HG03159 (cell line): Measurements from ENCODE around the gene USP33.
"Not testable (repeated sequence)": the region's sequence is repeated elsewhere in the genome, so short reads cannot be mapped to it uniquely, and the experiment has no call there.

Experiments used
- ATAC-seq: cut with Tn5 transposase; IDR thresholded peaks from one replicate; pipeline ENCODE4 v1.9.1; 2021; ENCODE audit warnings: mild to moderate bottlenecking, moderate library complexity; ENCODE audit not compliant: unreplicated experiment

USP33 gene

DNA sequence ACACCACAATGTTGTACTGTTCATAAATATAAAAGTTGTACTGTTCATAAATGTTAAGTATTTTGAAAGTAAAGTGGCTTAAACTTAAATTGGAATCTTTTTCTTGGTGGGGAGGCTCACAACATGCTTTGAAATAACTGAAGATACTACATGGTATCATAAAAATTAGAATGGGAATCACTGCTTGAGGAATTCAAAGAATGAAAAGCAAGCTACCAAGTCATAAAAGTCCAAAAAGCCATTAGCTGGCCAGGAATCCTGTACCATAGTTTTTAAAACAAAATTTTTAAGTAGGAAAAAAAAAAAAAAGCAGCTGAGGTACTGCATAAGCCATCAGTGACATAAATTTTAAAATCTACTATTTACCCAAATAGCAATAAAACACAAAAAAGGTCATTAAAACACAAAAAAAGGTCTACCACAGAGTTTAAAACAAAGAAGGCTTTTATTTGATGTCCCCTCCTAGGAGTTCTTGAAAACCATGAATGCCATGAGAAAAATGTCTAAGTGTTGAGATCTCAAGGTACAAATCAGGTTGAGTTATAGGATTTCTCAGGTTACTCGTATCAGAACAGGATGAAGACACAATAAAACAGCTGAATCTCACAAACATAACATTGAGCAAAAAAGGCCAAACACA is 85.8 kb downstream of the USP33 start:
- no peak for ATAC-seq

DNA sequence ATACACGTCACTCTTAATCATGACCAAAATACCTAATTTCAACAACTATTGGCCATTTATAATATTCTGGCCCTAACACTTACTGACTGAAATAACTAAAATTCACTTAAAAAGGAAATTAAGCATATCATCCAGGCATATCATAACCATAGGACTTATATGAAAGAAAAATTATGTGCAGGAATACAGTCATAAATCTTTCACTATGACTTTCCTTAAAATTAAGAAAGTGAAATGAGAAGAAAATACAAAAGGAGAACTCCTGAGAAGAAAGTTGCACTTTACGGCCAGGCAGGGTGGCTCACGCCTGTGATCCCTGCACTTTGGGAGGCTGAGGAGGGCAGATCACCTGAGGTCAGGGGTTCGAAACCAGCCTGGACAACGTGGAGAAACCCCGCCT is 86.6 kb downstream of the USP33 start:
- ATAC-seq = no peak

DNA sequence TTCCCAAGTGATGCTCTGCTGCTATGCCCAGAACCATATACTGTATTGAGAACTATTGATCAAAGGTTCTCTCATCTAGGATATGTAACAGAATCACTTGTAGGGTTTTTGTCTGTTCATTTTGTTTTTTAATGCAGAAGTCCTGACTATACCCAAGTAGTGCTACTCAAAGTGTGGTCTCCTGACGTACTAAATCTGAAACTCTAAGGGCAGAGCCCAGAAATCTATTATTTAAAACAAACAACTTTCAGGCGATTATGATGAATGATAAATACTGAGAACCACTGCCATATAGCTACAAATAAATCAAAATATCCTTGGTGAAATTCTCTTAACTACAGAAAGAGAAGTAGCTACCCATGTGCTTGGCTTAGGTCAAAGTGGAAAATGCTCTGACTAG is 87.3 kb downstream of the USP33 start:
- no peak for ATAC-seq

DNA sequence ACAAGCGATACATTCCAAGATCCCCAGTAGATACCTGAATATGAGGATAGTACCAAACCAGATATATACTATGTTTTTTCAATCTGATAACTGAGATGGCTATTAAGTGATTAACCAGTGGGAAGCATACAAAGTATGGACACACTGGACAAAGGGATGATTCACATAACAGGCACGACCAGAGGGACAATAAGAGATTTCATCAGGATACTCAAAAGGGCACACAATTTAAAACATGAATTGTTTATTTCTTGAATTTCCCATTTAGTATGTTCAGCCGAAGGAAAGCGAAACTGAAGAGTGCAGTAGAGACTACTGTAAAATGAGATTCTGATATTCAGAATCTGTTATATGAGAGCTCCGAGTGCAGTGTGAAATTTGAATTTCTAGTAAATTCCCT is 87.8 kb downstream of the USP33 start:
- no peak for ATAC-seq

DNA sequence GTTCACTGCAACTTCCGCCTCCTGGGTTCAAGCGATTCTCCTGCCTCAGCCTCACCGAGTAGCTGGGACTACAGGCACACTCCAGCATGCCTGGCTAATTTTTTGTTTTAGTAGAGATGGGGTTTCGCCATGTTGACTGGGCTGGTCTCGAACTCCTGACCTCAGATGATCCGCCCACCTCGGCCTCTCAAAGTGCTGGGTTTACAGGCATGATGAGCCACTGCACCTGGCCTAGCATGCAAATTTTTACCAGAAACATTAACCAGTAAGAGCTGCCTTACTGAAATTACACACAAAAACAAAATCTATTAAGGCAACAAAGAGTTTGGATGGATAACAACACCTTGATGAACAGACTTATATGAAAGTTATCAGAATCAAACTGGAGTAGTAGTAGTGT is 89.3 kb downstream of the USP33 start:
- no peak for ATAC-seq

DNA sequence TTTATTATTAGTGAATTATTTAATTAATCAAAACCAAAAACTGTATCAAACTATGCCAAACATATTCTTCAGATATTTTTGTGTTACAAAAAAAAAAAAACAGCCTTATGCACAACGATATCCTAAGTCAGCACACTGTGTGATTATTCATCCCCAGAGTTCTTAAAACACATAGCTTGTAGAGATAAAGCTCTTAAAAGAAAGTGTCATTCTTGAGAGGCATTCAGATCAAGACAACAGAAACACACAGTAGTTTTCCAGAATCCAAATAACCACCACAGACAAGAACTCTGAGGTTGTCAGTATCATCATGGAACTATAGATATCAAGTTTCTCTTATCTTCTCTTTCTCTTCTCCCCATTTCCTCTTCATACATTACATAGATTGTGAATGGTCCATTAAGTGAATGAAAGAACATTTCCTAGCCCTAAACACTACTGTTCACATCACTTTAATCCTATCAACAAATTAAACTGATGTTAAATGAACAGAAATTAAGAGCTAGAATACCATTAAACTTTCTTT is 90.7 kb downstream of the USP33 start:
- no peak for ATAC-seq

DNA sequence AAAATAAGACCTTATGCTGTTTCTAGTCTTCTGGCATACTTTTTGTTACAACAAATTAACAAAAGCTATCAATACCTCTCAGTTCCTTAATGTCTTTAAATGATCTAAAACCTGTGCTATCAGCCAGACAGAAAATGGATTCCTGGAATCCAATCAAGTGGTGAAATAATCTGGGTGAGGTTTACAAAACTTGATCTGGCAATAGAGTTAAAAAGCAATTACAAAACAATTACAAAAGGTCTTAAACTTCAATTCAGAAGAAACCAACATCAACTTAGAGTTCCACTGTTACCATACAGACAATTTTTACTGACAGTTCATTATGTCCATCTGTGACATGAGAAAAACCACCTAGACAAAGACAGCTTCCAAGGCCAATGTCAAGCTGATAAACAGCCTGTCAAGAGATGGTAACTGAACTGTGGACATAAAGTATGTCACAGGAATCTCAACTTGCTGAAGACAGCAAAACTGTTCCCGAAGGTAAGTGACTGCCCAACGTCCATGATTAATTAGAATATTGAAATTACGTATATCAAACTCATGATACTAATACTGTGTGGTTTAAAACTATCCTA is 94.6 kb downstream of the USP33 start:
- ATAC-seq = no peak

DNA sequence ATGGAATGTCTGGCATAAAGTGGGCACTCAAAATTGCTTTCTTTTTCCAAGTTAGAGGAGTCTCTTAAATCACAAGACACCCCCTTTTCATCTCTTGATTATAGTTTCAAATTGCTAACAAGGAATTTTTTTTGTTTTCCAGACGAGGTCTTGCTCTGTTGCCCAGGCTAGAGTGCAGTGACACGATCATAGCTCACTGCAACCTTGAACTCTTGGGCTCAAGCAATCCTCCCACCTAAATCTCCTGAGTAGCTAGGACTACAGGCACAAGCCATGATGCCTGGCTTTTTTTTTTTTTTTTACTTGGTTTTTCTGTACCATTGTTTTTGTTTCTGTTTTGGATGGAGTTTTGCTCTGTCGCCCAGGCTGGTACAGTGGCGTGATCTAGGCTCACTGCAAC is 98.0 kb downstream of the USP33 start:
- ATAC-seq = no peak

DNA sequence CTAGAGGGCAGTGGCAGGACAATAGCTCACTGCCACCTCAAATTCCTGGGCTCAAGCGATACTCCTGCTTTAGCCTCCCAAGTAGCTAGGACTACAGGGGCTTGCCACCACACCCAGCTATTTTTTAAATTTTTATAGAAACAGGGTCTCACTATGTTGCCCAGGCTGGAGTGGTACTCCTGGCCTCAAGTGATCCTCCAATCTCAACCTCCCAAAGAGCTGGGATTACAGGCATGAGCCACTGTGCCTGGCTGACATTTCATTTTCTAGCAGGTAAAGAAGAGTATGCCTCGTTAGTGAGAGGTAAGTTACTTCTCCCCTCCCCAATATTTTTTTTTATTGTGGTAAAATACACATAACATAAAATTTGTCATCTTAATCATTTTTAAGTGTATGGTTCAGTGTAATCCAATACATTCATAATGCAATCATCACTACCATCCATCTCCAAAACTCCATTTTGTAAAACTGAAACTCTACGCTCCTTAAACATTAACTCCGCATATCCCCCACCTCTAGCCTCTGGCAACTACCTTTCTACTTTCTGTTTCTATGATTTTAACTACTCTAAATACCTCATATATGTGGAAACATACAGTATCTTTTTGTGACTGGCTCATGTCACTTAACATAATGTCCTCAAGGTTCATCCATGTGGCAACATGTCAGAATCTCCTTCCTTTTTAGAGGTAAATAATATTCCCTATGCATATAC is 99.6 kb downstream of the USP33 start:
- peak; percentile 53 for ATAC-seq

DNA sequence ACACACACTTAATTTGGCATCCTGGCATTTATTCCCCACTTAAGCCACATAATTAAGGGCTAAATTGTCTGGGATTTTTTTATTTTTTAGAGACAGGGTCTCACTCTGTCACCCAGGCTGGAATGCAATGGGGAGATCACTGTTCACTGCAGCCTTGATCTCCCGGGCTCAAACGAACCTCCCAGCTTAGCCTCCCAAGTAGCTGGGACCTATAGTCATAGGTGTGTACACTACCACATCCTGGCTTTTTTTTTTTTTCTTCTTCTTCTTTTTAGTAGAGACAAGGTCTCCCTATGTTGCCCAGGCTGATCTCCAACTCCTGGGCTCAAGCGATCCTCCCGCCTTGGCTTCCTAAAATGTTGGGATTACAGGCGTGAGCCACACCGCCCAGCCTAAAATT is 101.4 kb downstream of the USP33 start:
- ATAC-seq = no peak

DNA sequence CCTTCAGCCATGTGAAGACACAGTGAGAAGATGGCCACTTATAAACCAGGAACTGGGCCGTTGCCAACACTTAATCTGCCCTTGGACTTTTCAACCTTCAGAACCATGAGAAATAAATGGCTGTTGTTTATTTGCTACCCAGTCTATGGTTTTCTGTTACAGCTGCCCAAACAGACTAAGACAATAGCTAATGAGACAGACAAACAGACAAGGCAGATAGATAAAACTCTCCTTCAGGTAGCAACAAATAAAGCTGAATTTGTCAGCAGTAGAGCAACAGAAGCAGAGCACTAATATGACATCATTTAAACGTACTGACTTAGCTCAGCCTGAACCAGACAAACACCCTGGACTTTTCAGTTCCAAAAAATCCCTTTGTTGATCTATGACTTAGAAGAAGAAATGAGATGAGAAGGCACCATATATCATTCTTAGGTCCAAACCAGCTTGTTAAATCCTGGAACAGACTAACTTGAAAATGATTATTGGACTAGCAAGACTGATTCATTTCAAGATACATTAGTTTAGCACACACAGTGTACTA is 104.1 kb downstream of the USP33 start:
- ATAC-seq = no peak

DNA sequence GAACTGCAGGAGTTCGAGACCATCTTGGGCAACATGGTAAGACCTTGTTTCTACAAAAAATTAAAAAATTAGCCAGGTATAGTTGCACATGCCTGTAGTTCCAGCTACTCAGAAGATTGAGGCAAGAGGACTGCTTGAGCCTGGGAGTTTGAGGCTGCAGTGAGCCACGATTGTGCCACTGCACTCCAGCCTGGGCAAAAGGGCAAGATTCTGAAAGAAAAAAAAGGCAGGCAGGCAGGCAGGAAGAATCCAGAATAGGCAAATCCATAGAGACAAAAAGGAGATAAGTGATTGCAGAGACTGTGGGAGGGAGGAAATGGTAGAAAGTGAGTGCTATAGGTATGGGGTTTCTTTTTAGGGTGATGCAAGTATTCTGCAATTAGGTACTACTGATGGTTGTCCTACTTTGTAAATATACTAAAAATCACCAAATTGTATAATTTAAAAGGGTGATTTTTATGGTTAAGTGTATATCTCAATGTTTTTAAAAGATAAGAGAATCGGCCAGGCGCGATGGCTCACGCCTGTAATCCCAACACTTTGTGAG is 106.6 kb downstream of the USP33 start:
- ATAC-seq = no peak

DNA sequence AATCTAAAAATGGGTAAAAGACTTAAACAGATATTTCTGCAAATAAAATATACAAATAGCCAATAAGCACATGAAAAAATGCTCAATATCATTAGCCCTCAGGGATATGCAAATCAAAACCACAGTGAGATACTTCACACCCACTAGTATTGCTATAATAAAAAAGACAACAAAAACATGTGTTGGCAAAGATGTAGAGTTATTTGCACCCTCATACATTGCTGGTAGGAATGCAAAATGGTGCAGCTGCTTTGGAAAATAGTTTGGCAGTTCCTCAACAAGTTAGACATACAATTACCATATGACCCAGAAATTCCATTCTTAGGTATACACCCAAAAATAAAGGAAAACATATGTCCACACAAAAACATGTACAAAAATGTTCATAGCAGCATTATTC is 107.4 kb downstream of the USP33 start:
- ATAC-seq = no peak

DNA sequence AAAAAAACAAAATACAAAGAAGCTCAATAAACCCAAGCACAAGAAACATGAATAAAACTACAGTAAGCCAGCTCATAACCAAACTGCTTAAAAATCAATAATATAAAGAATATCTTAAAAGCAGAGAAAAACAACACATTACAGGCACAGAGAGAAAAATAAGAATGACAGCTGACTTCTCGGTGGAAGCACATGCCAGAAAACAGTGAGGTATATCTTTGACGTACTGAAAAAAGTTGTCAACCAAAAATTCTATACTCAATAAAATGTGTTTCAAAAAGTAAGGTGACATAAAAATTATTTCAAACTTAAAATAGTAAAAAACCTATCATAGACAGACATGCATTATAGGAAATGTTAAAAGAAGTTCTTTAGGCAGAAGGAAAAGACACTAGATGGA is 110.5 kb downstream of the USP33 start:
- ATAC-seq = no peak

DNA sequence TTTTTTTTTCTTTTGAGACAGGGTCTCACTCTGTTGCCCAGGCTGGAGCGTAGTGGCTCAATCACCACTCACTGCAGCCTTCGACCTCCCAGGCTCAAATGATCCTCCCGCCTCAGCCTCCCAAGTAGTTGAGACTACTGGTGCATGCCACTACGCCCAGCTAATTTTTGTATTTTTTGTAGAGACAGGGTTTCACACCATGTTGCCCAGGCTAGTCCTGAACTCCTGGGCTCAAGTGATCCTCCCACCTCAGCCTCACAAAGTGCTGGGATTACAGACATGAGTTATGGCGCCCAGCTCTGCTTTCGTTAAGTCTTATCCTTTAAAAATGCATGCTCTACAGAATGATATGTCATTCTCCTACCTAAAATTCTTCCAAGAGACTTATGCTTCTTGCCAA is 113.4 kb downstream of the USP33 start:
- not testable (repeated sequence) for ATAC-seq
